CD14-positive monocyte (primary cell): ENCODE measurements around the gene GFRA3. TPM values are rescaled to one million over a fixed set of nuclear protein-coding genes. Genes with fewer than 3 reads are reported as not detected.

Experiments
- DNase-seq, 3 donors: peaks; one replicate each; pipeline ENCODE4 v3.0.0-alpha.2; 2011 to 2022
- H2AFZ ChIP-seq: 2 replicates; pipeline ENCODE4 v1.6.0; 2012; ENCODE audit warnings: mild to moderate bottlenecking, low read depth, low read length, inconsistent platforms; ENCODE audit not compliant: insufficient read depth, poor library complexity, severe bottlenecking
- H3K27ac ChIP-seq, 2 donors: 1 replicate in 1 of 2; 2 replicates in 1 of 2; pipeline ENCODE4 v1.5.1; 2012 to 2013; ENCODE audit warnings: low read length in 2 of 2, control low read depth in 1 of 2, inconsistent platforms in 1 of 2, low read depth in 1 of 2, mild to moderate bottlenecking in 1 of 2
- H3K27me3 ChIP-seq, 2 donors: one replicate each; pipeline versions ENCODE4 v1.6.0 to v1.6.1; 2011 to 2013; ENCODE audit warnings: low read length in 2 of 2; ENCODE audit not compliant: control insufficient read depth in 2 of 2, insufficient read depth in 2 of 2
- H3K36me3 ChIP-seq, 2 donors: replicated peaks in 1 of 2; 1 replicate in 1 of 2; 2 replicates in 1 of 2; pipeline versions ENCODE4 v1.5.1 to v1.6.1; 2012 to 2013; ENCODE audit warnings: low read length in 2 of 2, control low read depth in 1 of 2, inconsistent platforms in 1 of 2, mild to moderate bottlenecking in 1 of 2; ENCODE audit not compliant: insufficient read depth in 2 of 2, control insufficient read depth in 1 of 2
- H3K4me1 ChIP-seq, 2 donors: 1 replicate in 1 of 2; 2 replicates in 1 of 2; pipeline versions ENCODE4 v1.5.1 to v1.6.1; 2012 to 2013; ENCODE audit warnings: low read length in 2 of 2, control low read depth in 1 of 2, inconsistent platforms in 1 of 2, mild to moderate bottlenecking in 1 of 2, moderate library complexity in 1 of 2; ENCODE audit not compliant: insufficient read depth in 2 of 2, control insufficient read depth in 1 of 2
- H3K4me2 ChIP-seq: replicated peaks from 2 replicates; pipeline ENCODE3; 2012; ENCODE audit warnings: low read length, moderate library complexity, mild to moderate bottlenecking; ENCODE audit not compliant: poor library complexity, severe bottlenecking; ENCODE audit errors: extremely low read depth
- H3K4me3 ChIP-seq, 3 experiments: fragments of 200-600 bp in 1 of 3; sonication (generic) in 1 of 3; replicated peaks in 1 of 3; 1 replicate in 2 of 3; 2 replicates in 1 of 3; pipeline ENCODE4 v1.5.1; 2011 to 2013; ENCODE audit warnings: low read length in 3 of 3, mild to moderate bottlenecking in 3 of 3, control low read depth in 2 of 3, low read depth in 2 of 3, inconsistent platforms in 1 of 3, moderate library complexity in 1 of 3
- H3K79me2 ChIP-seq: 2 replicates; pipeline ENCODE4 v1.6.0; 2012; ENCODE audit warnings: mild to moderate bottlenecking, control low read depth, inconsistent platforms, low read length, moderate library complexity; ENCODE audit not compliant: insufficient read depth
- H3K9ac ChIP-seq: 2 replicates; pipeline ENCODE4 v1.6.0; 2017; ENCODE audit warnings: low read length, mild to moderate bottlenecking; ENCODE audit not compliant: insufficient read depth, poor library complexity, severe bottlenecking
- H3K9me3 ChIP-seq, 2 donors: replicated peaks in 1 of 2; 1 replicate in 1 of 2; 2 replicates in 1 of 2; pipeline versions ENCODE4 v1.5.1 to v1.6.1; 2012 to 2013; ENCODE audit warnings: low read length in 2 of 2, control low read depth in 1 of 2; ENCODE audit not compliant: control insufficient read depth in 1 of 2, insufficient read depth in 1 of 2
- H4K20me1 ChIP-seq: 2 replicates; pipeline ENCODE4 v1.6.0; 2012; ENCODE audit warnings: mild to moderate bottlenecking, low read length, control low read depth, moderate library complexity; ENCODE audit not compliant: insufficient read depth
- H3K27ac Mint-ChIP-seq, 7 donors: one replicate each; pipeline ENCODE4 v1.8.0; 2020; ENCODE audit warnings: mild to moderate bottlenecking in 7 of 7, mixed read lengths in 7 of 7, moderate library complexity in 6 of 7, inconsistent platforms in 2 of 7
- H3K27me3 Mint-ChIP-seq, 3 donors: one replicate each; pipeline ENCODE4 v1.8.0; 2021 to 2022; ENCODE audit warnings: low read depth in 3 of 3, mild to moderate bottlenecking in 3 of 3, mixed read lengths in 3 of 3, moderate library complexity in 3 of 3, inconsistent platforms in 1 of 3
- H3K36me3 Mint-ChIP-seq, 2 donors: one replicate each; pipeline ENCODE4 v1.8.0; 2020; ENCODE audit warnings: mixed read lengths in 2 of 2, inconsistent platforms in 1 of 2, mild to moderate bottlenecking in 1 of 2
- H3K4me1 Mint-ChIP-seq: one replicate; pipeline ENCODE4 v1.8.0; 2020; ENCODE audit warnings: mild to moderate bottlenecking, mixed read lengths
- H3K4me3 Mint-ChIP-seq, 2 donors: one replicate each; pipeline ENCODE4 v1.8.0; 2020; ENCODE audit warnings: mild to moderate bottlenecking in 2 of 2, mixed read lengths in 2 of 2, moderate library complexity in 1 of 2
- H3K9me3 Mint-ChIP-seq, 7 donors: one replicate each; pipeline ENCODE4 v1.8.0; 2020 to 2022; ENCODE audit warnings: mixed read lengths in 7 of 7, mild to moderate bottlenecking in 6 of 7, moderate library complexity in 6 of 7, inconsistent platforms in 2 of 7
- WGBS: methylation state at CpG from one replicate; pipeline ENCODE4 v1.1.5; 2013; ENCODE audit warnings: missing lambda C conversion rate; ENCODE audit not compliant: insufficient coverage; 5-methylcytosine and 5-hydroxymethylcytosine counted together
- intact Hi-C, 2 donors: fragments of 100-400 bp; cut with micrococcal nuclease; formaldehyde crosslinking; loops; one replicate each; pipeline versions ENCODE4 v1.15.0 to v1.15.1; 2023
- polyA plus RNA-seq, 3 donors: library from polyadenylated mRNA; depleted of rRNA in 1 of 3; unstranded in 2 of 3; stranded (reverse) in 1 of 3; fragments of 300-500 nt in 2 of 3; fragments of >200 nt in 1 of 3; fragmentation: Illumina TruSeq in 2 of 3; gene quantifications; 1 replicate in 2 of 3; 2 replicates in 1 of 3; pipeline ENCODE4 v1.2.3, GENCODE V29; 2012 to 2021
- TF ChIP-seq, protein P1 (sequence below): fragments of 200-600 bp; IDR thresholded peaks from one replicate; pipeline ENCODE4 v1.8.0; 2022; ENCODE audit warnings: antibody characterized with exemption, mild to moderate bottlenecking

The GFRA3 gene
- polyA plus RNA-seq, 3 donors, result not detected

DNA sequence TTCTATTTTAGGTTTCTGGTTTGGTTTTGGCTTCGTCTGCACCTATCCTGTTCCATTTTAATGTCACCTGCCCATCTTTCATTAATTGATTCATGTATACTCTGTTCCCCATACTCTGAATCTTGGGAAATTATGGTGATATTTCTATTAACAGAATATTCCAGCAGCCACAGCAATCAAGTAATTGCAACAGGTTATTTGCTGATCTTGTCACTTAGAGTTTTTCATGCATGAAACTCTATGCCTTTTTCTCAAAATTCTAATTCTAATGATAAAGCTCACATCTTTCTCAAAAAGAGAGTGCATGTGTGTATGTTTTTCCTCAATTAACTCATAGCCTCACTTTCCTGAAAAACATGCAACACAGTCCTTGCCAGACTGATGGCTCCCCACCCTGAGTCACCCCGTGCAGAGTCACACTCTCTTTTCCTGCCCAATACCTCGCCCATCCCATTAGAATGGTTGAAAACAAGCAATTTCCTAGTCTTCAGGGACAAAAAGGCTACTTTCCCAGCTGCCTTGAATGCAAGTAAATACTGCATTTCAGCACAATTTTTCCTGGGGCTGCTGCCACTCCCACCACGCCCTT, 15.6 kb downstream of the GFRA3 start:
- TF ChIP-seq, protein P1, sequence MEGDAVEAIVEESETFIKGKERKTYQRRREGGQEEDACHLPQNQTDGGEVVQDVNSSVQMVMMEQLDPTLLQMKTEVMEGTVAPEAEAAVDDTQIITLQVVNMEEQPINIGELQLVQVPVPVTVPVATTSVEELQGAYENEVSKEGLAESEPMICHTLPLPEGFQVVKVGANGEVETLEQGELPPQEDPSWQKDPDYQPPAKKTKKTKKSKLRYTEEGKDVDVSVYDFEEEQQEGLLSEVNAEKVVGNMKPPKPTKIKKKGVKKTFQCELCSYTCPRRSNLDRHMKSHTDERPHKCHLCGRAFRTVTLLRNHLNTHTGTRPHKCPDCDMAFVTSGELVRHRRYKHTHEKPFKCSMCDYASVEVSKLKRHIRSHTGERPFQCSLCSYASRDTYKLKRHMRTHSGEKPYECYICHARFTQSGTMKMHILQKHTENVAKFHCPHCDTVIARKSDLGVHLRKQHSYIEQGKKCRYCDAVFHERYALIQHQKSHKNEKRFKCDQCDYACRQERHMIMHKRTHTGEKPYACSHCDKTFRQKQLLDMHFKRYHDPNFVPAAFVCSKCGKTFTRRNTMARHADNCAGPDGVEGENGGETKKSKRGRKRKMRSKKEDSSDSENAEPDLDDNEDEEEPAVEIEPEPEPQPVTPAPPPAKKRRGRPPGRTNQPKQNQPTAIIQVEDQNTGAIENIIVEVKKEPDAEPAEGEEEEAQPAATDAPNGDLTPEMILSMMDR, result no peak
- H3K4me3 Mint-ChIP-seq, result no peak overlapping the region
- Histone ChIP-seq H3K4me3 (no peak overlapping the region), H3K27ac (no peak overlapping the region), H3K9me3 (no peaks in the 10 kb centered on the region), H3K9ac (no peak overlapping the region), H2AFZ (no peak overlapping the region), H3K79me2 (no peaks in the 10 kb centered on the region), H4K20me1 (no peaks in the 10 kb centered on the region), H3K4me1 (no peaks in the 10 kb centered on the region), H3K36me3 (no peaks in the 10 kb centered on the region), H3K4me2 (no peak overlapping the region), H3K27me3 (no peaks in the 10 kb centered on the region)
- WGBS, result 68% methylated on average over 3 of the region's 4 CpGs
- H3K9me3 Mint-ChIP-seq, result no peaks in the 10 kb centered on the region
- H3K27me3 Mint-ChIP-seq, result peaks cover 2 to 3% (median 2%) of the 10 kb centered on the region in 3 donors
- no peak for DNase-seq
- no peaks in the 10 kb centered on the region for H3K36me3 Mint-ChIP-seq
- H3K4me1 Mint-ChIP-seq, result no peaks in the 10 kb centered on the region
- H3K27ac Mint-ChIP-seq, result no peak overlapping the region
- intact Hi-C loops, result no loop called here

DNA sequence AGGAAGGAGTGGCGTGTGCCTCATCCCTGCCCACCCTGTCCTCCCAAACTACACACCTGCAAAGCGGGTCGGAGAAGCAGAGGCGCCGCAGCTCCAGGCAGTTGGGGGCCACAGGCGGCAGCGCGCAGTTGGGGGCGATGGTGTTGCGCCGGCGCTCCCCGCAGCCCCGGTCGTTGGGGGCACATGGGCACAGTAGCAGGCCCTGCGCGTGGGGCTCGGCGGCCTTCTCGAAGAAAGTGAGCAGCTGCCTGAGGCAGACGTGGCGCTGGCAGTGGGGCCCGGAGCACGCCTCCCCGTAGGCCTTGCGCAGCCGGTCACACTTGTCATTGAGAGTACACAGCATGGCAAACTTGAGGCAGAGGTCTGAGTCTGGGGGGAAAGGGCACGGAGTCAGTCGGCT, 16.8 kb downstream of the GFRA3 start:
- Mint-ChIP-seq H3K27me3 (peaks cover 2 to 4% (median 2%) of the 10 kb centered on the region in 3 donors), H3K27ac (no peak overlapping the region), H3K36me3 (no peaks in the 10 kb centered on the region), H3K4me1 (no peaks in the 10 kb centered on the region), H3K4me3 (no peak overlapping the region), H3K9me3 (no peaks in the 10 kb centered on the region)
- Histone ChIP-seq H3K9ac (no peak overlapping the region), H3K27me3 (no peaks in the 10 kb centered on the region), H4K20me1 (no peaks in the 10 kb centered on the region), H3K79me2 (no peaks in the 10 kb centered on the region), H2AFZ (no peak overlapping the region), H3K4me1 (no peaks in the 10 kb centered on the region), H3K9me3 (no peaks in the 10 kb centered on the region), H3K36me3 (no peaks in the 10 kb centered on the region), H3K4me3 (no peak overlapping the region), H3K27ac (no peak overlapping the region), H3K4me2 (no peak overlapping the region)
- TF ChIP-seq, protein P1, result no peak
- intact Hi-C loops, result no loop called here
- 95% methylated on average over 26 of the region's 29 CpGs for WGBS
- no peak for DNase-seq
